HG03378 (cell line): ENCODE data around the gene CHMP4A.

Experiments used
- ATAC-seq: cut with Tn5 transposase; IDR thresholded peaks from one replicate; pipeline ENCODE4 v1.9.1; 2021; ENCODE audit warnings: mild to moderate bottlenecking, moderate library complexity; ENCODE audit not compliant: unreplicated experiment

Gene CHMP4A

DNA sequence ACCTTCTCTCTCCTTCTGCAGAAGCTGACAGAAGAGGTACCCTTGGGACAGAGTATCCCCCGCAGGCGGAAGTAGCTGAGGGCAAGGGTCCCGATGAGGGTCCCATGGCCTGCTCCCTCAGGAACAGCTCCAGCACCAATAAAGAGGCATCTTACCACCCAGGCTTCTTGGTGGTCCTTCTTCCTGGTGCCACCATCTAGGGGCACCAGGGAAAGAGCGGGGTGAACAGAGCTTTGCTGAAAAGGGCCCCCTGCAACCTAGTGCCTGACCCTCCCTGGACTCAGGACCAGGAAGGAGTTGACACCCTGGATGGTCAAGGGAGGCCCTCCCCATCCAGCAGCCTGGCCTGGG, 52.8 kb downstream of the CHMP4A start:
- ATAC-seq, result no peak

DNA sequence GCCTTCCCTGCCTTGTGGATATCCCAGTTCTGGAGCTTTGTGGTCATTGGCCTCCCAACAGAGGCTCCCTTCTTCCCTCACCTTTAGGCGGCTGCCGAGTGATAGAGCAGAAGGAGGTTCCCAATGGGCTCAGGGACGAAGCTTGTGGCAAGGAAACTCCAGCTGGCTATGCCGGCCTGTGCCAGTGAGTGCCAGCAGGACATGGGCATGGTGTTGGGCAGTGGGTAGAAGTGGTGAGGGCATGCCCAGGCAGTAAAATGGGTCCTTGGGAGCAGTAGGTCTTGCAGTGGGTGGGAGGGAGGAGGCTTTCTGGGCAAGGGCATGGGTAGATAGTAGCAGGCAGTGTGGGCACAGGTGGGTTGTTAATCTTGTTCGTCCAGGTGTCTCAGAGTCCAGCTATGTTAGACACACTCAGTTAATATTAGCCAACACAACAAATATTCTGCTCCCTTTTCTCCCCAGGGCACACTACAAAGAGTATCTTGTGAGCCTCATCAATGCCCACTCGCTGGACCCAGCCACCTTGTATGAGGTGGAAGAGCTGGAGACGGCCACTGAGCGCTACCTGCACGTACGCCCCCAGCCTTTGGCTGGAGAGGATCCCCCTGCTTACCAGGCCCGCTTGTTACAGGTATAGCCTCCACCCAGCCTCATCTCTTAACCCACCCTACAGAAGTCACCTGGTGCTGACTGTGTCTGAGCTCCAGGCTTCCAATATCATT, 53.4 kb downstream of the CHMP4A start:
- ATAC-seq, result no peak
